Upper lobe of left lung (tissue), 4 donors: ENCODE results near the gene MGST3.

Experiments used
- CTCF ChIP-seq, 6 experiments: fragments of 450-650 bp in 4 of 6; fragments of 200-600 bp in 2 of 6; sonication (generic) in 2 of 6; IDR thresholded peaks; one replicate each; pipeline ENCODE4 v1.5.1; 2016 to 2019; ENCODE audit warnings: antibody characterized with exemption in 6 of 6
- EP300 ChIP-seq, 4 donors: sonication (generic); formaldehyde crosslinking; IDR thresholded peaks; one replicate each; pipeline ENCODE4 v1.5.1; 2017; ENCODE audit warnings: antibody characterized with exemption in 4 of 4, control low read depth in 2 of 4
- POLR2A ChIP-seq, 4 donors: fragments of 450-650 bp; IDR thresholded peaks; one replicate each; pipeline ENCODE4 v1.5.1; 2016 to 2017; ENCODE audit warnings: antibody characterized with exemption in 4 of 4, mild to moderate bottlenecking in 2 of 4

GRCh38 chr1:165634154-165634921 lies 3.3 kb downstream of the MGST3 start:
- TF ChIP-seq CTCF (IDR thresholded peaks at IDR 0.05) = no peak
- no peak for TF ChIP-seq EP300 (IDR thresholded peaks at IDR 0.05)
- no peak for TF ChIP-seq POLR2A (IDR thresholded peaks at IDR 0.05)
